GM18507 (cell line): Measurements from ENCODE around the gene DBET.
"Not testable (repeated sequence)": the region's sequence is repeated elsewhere in the genome, so short reads cannot be mapped to it uniquely, and the experiment has no call there.

ENCODE experiments used
- DNase-seq: peaks from one replicate; pipeline ENCODE4 v3.0.0; 2011; ENCODE audit warnings: low read depth; ENCODE audit not compliant: insufficient read length; ENCODE audit errors: extremely low spot score
- FAIRE-seq: peaks from 2 replicates; lab custom pipeline; 2011; peaks lifted over from hg19 to GRCh38; lab: Jason Lieb, UNC

Gene DBET

GRCh38 chr4:190112879-190113278 lies 48.6 kb downstream of the DBET start:
- not testable (repeated sequence) for DNase-seq, FAIRE-seq

GRCh38 chr4:190114991-190115390 lies 50.7 kb downstream of the DBET start:
- not testable (repeated sequence) for DNase-seq, FAIRE-seq
